HCT116 (cell line): Measurements from ENCODE around the gene TARBP1. TPM values are rescaled to one million over a fixed set of nuclear protein-coding genes. Genes with fewer than 3 reads are reported as not detected.

Experiments used
- ATAC-seq: fragments of 200-7000 bp; cut with Tn5 transposase; 2 replicates; pipeline ENCODE4 v1.9.1; 2020; ENCODE audit warnings: mild to moderate bottlenecking, moderate library complexity
- BruUV-seq: library from RNA; stranded (reverse); fragments of 400-500 nt; replicated peaks from 2 replicates; lab custom pipeline; 2021; lab: Mats Ljungman, UMichigan
- CTCF ChIA-PET: fragments of 300-600 bp; sonication (Branson Sonifier 250); formaldehyde crosslinking; loops from one replicate; lab custom pipeline; 2021; ENCODE audit warnings: antibody characterized with exemption; lab: Charles Lee
- POLR2A ChIA-PET: fragments of 300-600, 350-600 bp; sonication (Branson Sonifier 250); formaldehyde crosslinking; loops from one replicate; lab custom pipeline; 2021; ENCODE audit warnings: antibody characterized with exemption; lab: Charles Lee
- RAD21 ChIA-PET, 2 experiments: fragments of 300-600 bp; sonication (Branson Sonifier 250); formaldehyde crosslinking; loops; one replicate each; lab custom pipeline; 2023; ENCODE audit warnings: low total read pairs in 2 of 2; ENCODE audit not compliant: uncharacterized antibody in 2 of 2, unreplicated experiment in 2 of 2, low non-redundant PET in 1 of 2; lab: Charles Lee
- DNase-seq: peaks from one replicate; pipeline ENCODE4 v3.0.0-alpha.2; 2010; ENCODE audit warnings: low read depth, low spot score
- H2AFZ ChIP-seq: fragments of 200-600 bp; shearing (Covaris generic), sonication (generic); 2 replicates; pipeline ENCODE4 v1.6.1; 2017; ENCODE audit warnings: low read depth, mixed run types, mixed read lengths, antibody characterized with exemption, low read length; ENCODE audit not compliant: poor library complexity, severe bottlenecking
- H3K27ac ChIP-seq: 2 replicates; pipeline ENCODE4 v1.5.1; 2012; ENCODE audit warnings: low read depth, low read length
- H3K27me3 ChIP-seq: fragments of 200-600 bp; sonication (generic); 2 replicates; pipeline ENCODE4 v1.6.1; 2016; ENCODE audit warnings: mixed run types, low read length, mixed read lengths; ENCODE audit not compliant: insufficient read depth
- H3K36me3 ChIP-seq, 2 experiments: fragments of 200-500 bp in 1 of 2; fragments of 200-600 bp in 1 of 2; sonication (Bioruptor generic) in 1 of 2; sonication (generic) in 1 of 2; 2 replicates each; pipeline versions ENCODE4 v1.5.1 to v1.6.1; 2014 to 2016; ENCODE audit warnings: low read length in 2 of 2, inconsistent platforms in 1 of 2, mixed read lengths in 1 of 2, mixed run types in 1 of 2; ENCODE audit not compliant: insufficient read depth in 2 of 2, control insufficient read depth in 1 of 2
- H3K4me1 ChIP-seq, 2 experiments: fragments of 200-600 bp in 1 of 2; sonication (generic) in 1 of 2; 2 replicates each; pipeline versions ENCODE4 v1.5.1 to v1.6.1; 2012 to 2017; ENCODE audit warnings: low read length in 2 of 2, inconsistent platforms in 1 of 2, mild to moderate bottlenecking in 1 of 2, mixed read lengths in 1 of 2, mixed run types in 1 of 2, moderate library complexity in 1 of 2; ENCODE audit not compliant: insufficient read depth in 2 of 2, control insufficient read depth in 1 of 2
- H3K4me2 ChIP-seq: fragments of 200-600 bp; sonication (generic); 2 replicates; pipeline ENCODE4 v1.6.1; 2017; ENCODE audit warnings: mixed run types, low read length, mixed read lengths
- H3K4me3 ChIP-seq, 2 experiments: fragments of 200-600 bp in 1 of 2; sonication (generic) in 1 of 2; replicated peaks in 1 of 2; 2 replicates each; pipeline ENCODE4 v1.5.1; 2011 to 2016; ENCODE audit warnings: low read length in 2 of 2, control low read depth in 1 of 2, low read depth in 1 of 2, mild to moderate bottlenecking in 1 of 2, mixed read lengths in 1 of 2, mixed run types in 1 of 2
- H3K79me2 ChIP-seq: fragments of 200-600 bp; sonication (generic); 2 replicates; pipeline ENCODE4 v1.6.1; 2017; ENCODE audit warnings: mild to moderate bottlenecking, mixed run types, low read length, moderate library complexity, mixed read lengths; ENCODE audit not compliant: insufficient read depth
- H3K9ac ChIP-seq: fragments of 200-600 bp; sonication (generic); 2 replicates; pipeline ENCODE4 v1.6.1; 2016; ENCODE audit warnings: low read length, mixed read lengths
- H3K9me2 ChIP-seq: fragments of 200-600 bp; sonication (generic), shearing (Covaris generic); 2 replicates; pipeline ENCODE4 v1.6.1; 2017; ENCODE audit warnings: mixed run types, mild to moderate bottlenecking, moderate library complexity; ENCODE audit not compliant: insufficient read depth
- H3K9me3 ChIP-seq, 2 experiments: fragments of 200-500 bp in 1 of 2; fragments of 200-600 bp in 1 of 2; sonication (Bioruptor generic) in 1 of 2; sonication (generic) in 1 of 2; 2 replicates each; pipeline ENCODE4 v1.6.1; 2014 to 2017; ENCODE audit warnings: low read length in 2 of 2, mixed read lengths in 2 of 2, inconsistent platforms in 1 of 2, low read depth in 1 of 2, mild to moderate bottlenecking in 1 of 2, mixed run types in 1 of 2, moderate library complexity in 1 of 2; ENCODE audit not compliant: control insufficient read depth in 1 of 2, insufficient read depth in 1 of 2
- H4K20me1 ChIP-seq: fragments of 200-600 bp; sonication (generic), shearing (Covaris generic); 2 replicates; pipeline ENCODE4 v1.6.1; 2017; ENCODE audit warnings: mixed run types, mild to moderate bottlenecking, moderate library complexity; ENCODE audit not compliant: insufficient read depth
- ATF3 ChIP-seq: IDR thresholded peaks from 2 replicates; pipeline ENCODE4 v1.6.1; 2012
- CBX3 ChIP-seq: IDR thresholded peaks from 2 replicates; pipeline ENCODE4 v1.6.1; 2012; ENCODE audit warnings: low read depth
- CEBPB ChIP-seq: IDR thresholded peaks from 2 replicates; pipeline ENCODE4 v1.6.1; 2012; ENCODE audit warnings: low read depth
- CTCF ChIP-seq, 3 experiments: fragments of 200-600 bp in 1 of 3; sonication (generic) in 1 of 3; IDR thresholded peaks in 2 of 3; conservative IDR thresholded peaks in 1 of 3; 2 replicates each; pipeline ENCODE4 v1.5.1; 2012 to 2017; ENCODE audit warnings: low read depth in 2 of 3, low read length in 2 of 3, antibody characterized with exemption in 1 of 3, borderline replicate concordance in 1 of 3, control low read depth in 1 of 3, mild to moderate bottlenecking in 1 of 3, mixed read lengths in 1 of 3, mixed run types in 1 of 3, moderate library complexity in 1 of 3; ENCODE audit not compliant: insufficient read depth in 1 of 3
- EGR1 ChIP-seq: IDR thresholded peaks from 2 replicates; pipeline ENCODE4 v1.6.1; 2012; ENCODE audit warnings: low read depth
- ELF1 ChIP-seq: IDR thresholded peaks from 2 replicates; pipeline ENCODE4 v1.6.1; 2012; ENCODE audit warnings: low read depth, borderline replicate concordance
- EZH2 ChIP-seq: fragments of 200-600 bp; sonication (generic); IDR thresholded peaks from 2 replicates; pipeline ENCODE4 v1.6.1; 2017; ENCODE audit warnings: antibody characterized with exemption, mixed run types
- EZH2phosphoT487 ChIP-seq: fragments of 200-600 bp; IDR thresholded peaks from 2 replicates; pipeline ENCODE4 v1.6.1; 2018; ENCODE audit warnings: antibody characterized with exemption, borderline replicate concordance
- FOSL1 ChIP-seq: IDR thresholded peaks from 2 replicates; pipeline ENCODE4 v1.6.1; 2012; ENCODE audit warnings: low read depth
- MAX ChIP-seq: IDR thresholded peaks from 2 replicates; pipeline ENCODE4 v1.6.1; 2012
- POLR2A ChIP-seq: IDR thresholded peaks from 2 replicates; pipeline ENCODE4 v1.7.0; 2011; ENCODE audit warnings: borderline replicate concordance; ENCODE audit not compliant: insufficient read depth, insufficient read length; ENCODE audit errors: extremely low read depth
- POLR2AphosphoS5 ChIP-seq: IDR thresholded peaks from 2 replicates; pipeline ENCODE4 v1.6.1; 2011; ENCODE audit warnings: mild to moderate bottlenecking, low read depth, low read length, moderate library complexity
- RAD21 ChIP-seq: IDR thresholded peaks from 2 replicates; pipeline ENCODE4 v1.6.1; 2012; ENCODE audit warnings: low read depth, mild to moderate bottlenecking
- SP1 ChIP-seq: IDR thresholded peaks from 2 replicates; pipeline ENCODE4 v1.6.1; 2012; ENCODE audit warnings: low read depth
- SRF ChIP-seq: IDR thresholded peaks from 2 replicates; pipeline ENCODE4 v1.6.1; 2012; ENCODE audit warnings: low read depth
- YY1 ChIP-seq: IDR thresholded peaks from 2 replicates; pipeline ENCODE4 v1.6.1; 2011; ENCODE audit warnings: low read length, low read depth, moderate library complexity, mild to moderate bottlenecking; ENCODE audit not compliant: insufficient replicate concordance; ENCODE audit errors: extremely low read depth
- ZBTB33 ChIP-seq: IDR thresholded peaks from 2 replicates; pipeline ENCODE4 v1.6.1; 2011; ENCODE audit warnings: mild to moderate bottlenecking, low read length, moderate library complexity; ENCODE audit not compliant: insufficient replicate concordance; ENCODE audit errors: extremely low read depth
- ZFX ChIP-seq: fragments of 450-650 bp; IDR thresholded peaks from 2 replicates; pipeline ENCODE4 v1.6.1; 2017
- ZNF274 ChIP-seq: fragments of 200-500 bp; sonication (Bioruptor generic); IDR thresholded peaks from 2 replicates; pipeline ENCODE4 v1.6.1; 2014; ENCODE audit warnings: mild to moderate bottlenecking, low read depth, low read length, inconsistent platforms
- intact Hi-C: fragments of 100-400 bp; cut with micrococcal nuclease; formaldehyde crosslinking; loops from 2 replicates; pipeline ENCODE4 v1.10.0; 2022
- total RNA-seq: library from RNA; stranded (reverse); gene quantifications from one replicate; pipeline ENCODE4 v1.2.1, GENCODE V29; 2021; ENCODE audit not compliant: unreplicated experiment
- TF ChIP-seq, protein P1 (sequence below): IDR thresholded peaks from 2 replicates; pipeline ENCODE4 v1.6.1; 2012; ENCODE audit warnings: low read depth

TARBP1 gene
- total RNA-seq, 1 experiment from 2014 or later, result 17.2 TPM

DNA sequence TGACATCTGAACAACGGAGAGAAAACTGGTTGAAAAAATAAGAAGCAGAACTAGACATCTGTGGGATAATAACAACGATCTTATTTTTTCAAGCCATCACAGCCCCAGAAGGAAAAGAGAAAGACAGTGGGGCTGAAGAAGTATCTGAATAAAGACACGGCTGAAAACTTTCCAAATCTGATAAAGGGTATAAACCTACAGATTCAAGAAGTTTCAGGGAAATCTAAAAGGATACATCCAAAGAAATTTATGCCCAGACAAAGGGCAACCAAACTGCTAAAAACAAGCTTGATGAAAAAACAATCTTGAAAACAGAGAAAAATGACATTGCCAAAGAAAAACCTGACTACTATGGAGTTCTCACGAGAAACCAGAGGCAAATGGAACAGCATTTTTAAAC, 40.4 kb downstream of the TARBP1 start:
- RAD21 ChIA-PET, result no interaction called here
- Histone ChIP-seq H3K9me2 (no peaks in the 10 kb centered on the region), H3K27ac (no peak overlapping the region), H3K27me3 (no peaks in the 10 kb centered on the region), H3K4me1 (peaks cover 0 to 4% of the 10 kb centered on the region in 2 experiments; a peak in 2 of 4 replicates), H4K20me1 (no peaks in the 10 kb centered on the region), H3K36me3 (no peaks in the 10 kb centered on the region), H3K9ac (no peak overlapping the region), H2AFZ (no peak overlapping the region), H3K9me3 (no peaks in the 10 kb centered on the region), H3K4me3 (no peak overlapping the region), H3K79me2 (no peaks in the 10 kb centered on the region), H3K4me2 (no peak overlapping the region)
- CTCF ChIA-PET, result no interaction called here
- no peak for TF ChIP-seq MAX
- no peak for TF ChIP-seq CEBPB
- TF ChIP-seq ZFX, result no peak
- TF ChIP-seq SRF, result no peak
- TF ChIP-seq, protein P1, sequence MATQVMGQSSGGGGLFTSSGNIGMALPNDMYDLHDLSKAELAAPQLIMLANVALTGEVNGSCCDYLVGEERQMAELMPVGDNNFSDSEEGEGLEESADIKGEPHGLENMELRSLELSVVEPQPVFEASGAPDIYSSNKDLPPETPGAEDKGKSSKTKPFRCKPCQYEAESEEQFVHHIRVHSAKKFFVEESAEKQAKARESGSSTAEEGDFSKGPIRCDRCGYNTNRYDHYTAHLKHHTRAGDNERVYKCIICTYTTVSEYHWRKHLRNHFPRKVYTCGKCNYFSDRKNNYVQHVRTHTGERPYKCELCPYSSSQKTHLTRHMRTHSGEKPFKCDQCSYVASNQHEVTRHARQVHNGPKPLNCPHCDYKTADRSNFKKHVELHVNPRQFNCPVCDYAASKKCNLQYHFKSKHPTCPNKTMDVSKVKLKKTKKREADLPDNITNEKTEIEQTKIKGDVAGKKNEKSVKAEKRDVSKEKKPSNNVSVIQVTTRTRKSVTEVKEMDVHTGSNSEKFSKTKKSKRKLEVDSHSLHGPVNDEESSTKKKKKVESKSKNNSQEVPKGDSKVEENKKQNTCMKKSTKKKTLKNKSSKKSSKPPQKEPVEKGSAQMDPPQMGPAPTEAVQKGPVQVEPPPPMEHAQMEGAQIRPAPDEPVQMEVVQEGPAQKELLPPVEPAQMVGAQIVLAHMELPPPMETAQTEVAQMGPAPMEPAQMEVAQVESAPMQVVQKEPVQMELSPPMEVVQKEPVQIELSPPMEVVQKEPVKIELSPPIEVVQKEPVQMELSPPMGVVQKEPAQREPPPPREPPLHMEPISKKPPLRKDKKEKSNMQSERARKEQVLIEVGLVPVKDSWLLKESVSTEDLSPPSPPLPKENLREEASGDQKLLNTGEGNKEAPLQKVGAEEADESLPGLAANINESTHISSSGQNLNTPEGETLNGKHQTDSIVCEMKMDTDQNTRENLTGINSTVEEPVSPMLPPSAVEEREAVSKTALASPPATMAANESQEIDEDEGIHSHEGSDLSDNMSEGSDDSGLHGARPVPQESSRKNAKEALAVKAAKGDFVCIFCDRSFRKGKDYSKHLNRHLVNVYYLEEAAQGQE, result no peak
- no peak for TF ChIP-seq FOSL1
- no peak for TF ChIP-seq ZBTB33
- no peak for TF ChIP-seq ZNF274
- no peak for TF ChIP-seq POLR2A
- no peak for TF ChIP-seq SP1
- TF ChIP-seq EZH2phosphoT487, result no peak
- TF ChIP-seq CTCF (IDR thresholded peaks at IDR 0.05 in 2 of 3, conservative IDR thresholded peaks at IDR 0.05 in 1 of 3; ENCODE audit: borderline replicate concordance in 1 of 3, insufficient read depth in 1 of 3, low read depth in 2 of 3, low read length in 2 of 3), result no peak
- no peak for TF ChIP-seq POLR2AphosphoS5
- no peak for TF ChIP-seq ELF1
- no peak for TF ChIP-seq RAD21
- TF ChIP-seq EGR1, result no peak
- TF ChIP-seq CBX3, result no peak
- no peak for TF ChIP-seq ATF3
- no peak for TF ChIP-seq YY1
- TF ChIP-seq EZH2, result no peak
- DNase-seq (no peak), ATAC-seq (no peak)
- intact Hi-C loops, result no loop called here
- POLR2A ChIA-PET, result no interaction called here
- no TSS peak for BruUV-seq
